Cardiac muscle cell (in vitro differentiated cells and primary cell): ENCODE data around the gene LHX1. TPM values are rescaled to one million over a fixed set of nuclear protein-coding genes. Genes with fewer than 3 reads are reported as not detected.

ENCODE experiments used
- DNase-seq, 2 donors: peaks; one replicate each; pipeline versions ENCODE4 v3.0.0 to v3.0.0-alpha.2; 2010 to 2017; ENCODE audit warnings: low read depth in 1 of 2, low spot score in 1 of 2
- H3K27ac ChIP-seq: fragments of 200-600 bp; sonication (generic); 2 replicates; pipeline ENCODE4 v1.5.1; 2016
- H3K27me3 ChIP-seq: fragments of 200-600 bp; sonication (generic); 2 replicates; pipeline ENCODE4 v1.6.0; 2016; ENCODE audit warnings: control low read depth
- H3K36me3 ChIP-seq: fragments of 200-600 bp; sonication (generic); 2 replicates; pipeline ENCODE4 v1.5.1; 2016; ENCODE audit warnings: control low read depth
- H3K4me1 ChIP-seq: fragments of 200-600 bp; sonication (generic); 2 replicates; pipeline ENCODE4 v1.8.1; 2017; ENCODE audit warnings: low read depth, mild to moderate bottlenecking, mixed run types
- H3K4me3 ChIP-seq: fragments of 200-600 bp; sonication (generic); 2 replicates; pipeline ENCODE4 v1.5.1; 2016; ENCODE audit warnings: mild to moderate bottlenecking
- H3K9me3 ChIP-seq: fragments of 200-600 bp; sonication (generic); 2 replicates; pipeline ENCODE4 v1.5.1; 2017; ENCODE audit warnings: low read depth, mild to moderate bottlenecking, control low read depth
- CTCF ChIP-seq: IDR thresholded peaks from 2 replicates; pipeline ENCODE4 v1.5.1; 2012; ENCODE audit warnings: low read depth, mild to moderate bottlenecking, low read length
- polyA plus RNA-seq: library from polyadenylated mRNA; unstranded; fragments of >200 nt; fragmentation: Nextera tagmentation; extraction: Ambion mirVana; gene quantifications from 2 replicates; pipeline ENCODE4 v1.2.1, GENCODE V29; 2016
- total RNA-seq: library from RNA; depleted of rRNA; stranded (reverse); fragments of >200 nt; gene quantifications from 2 replicates; pipeline ENCODE4 v1.2.3, GENCODE V29; 2016

The LHX1 gene
- total and polyA plus RNA-seq, 2 experiments from 2014 or later, result 3.1 to 4.1 TPM

GRCh38 chr17:36892112-36892838 is 45.0 kb upstream of the LHX1 start:
- DNase-seq, result no peak
- Histone ChIP-seq H3K27me3 (peaks cover 7% of the 10 kb centered on the region), H3K9me3 (no peaks in the 10 kb centered on the region), H3K27ac (no peak overlapping the region), H3K4me3 (no peak overlapping the region), H3K4me1 (peaks cover 11% of the 10 kb centered on the region), H3K36me3 (no peaks in the 10 kb centered on the region)
- TF ChIP-seq CTCF, result peak; percentile 2

DNA sequence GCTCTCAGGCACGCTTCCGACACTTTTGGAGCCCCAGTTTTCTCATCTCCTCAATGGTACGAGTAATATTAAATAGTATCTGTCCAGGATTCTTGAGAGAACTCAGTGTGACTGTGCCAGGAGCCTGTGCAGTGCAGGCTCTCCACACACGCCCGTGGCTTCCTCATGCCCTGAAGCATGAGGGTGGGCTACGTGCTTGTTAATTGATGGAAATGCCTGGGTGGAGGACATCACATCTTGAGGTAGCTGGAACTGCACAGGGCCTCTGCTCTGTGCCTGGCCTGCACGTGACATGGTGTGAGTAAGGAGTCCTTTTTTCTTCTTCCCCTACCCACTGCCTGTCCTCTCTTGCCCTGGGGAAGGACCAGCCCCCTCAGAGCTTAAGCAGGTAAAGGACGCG is 43.1 kb upstream of the LHX1 start:
- no peak for TF ChIP-seq CTCF
- no peak for DNase-seq
- peaks cover 6% of the 10 kb centered on the region for H3K4me1 ChIP-seq
- H3K36me3 ChIP-seq, result no peaks in the 10 kb centered on the region
- H3K4me3 ChIP-seq, result no peak overlapping the region
- no peaks in the 10 kb centered on the region for H3K9me3 ChIP-seq
- H3K27me3 ChIP-seq, result peaks cover 7% of the 10 kb centered on the region
- H3K27ac ChIP-seq, result no peak overlapping the region

GRCh38 chr17:36894925-36895324 is 42.4 kb upstream of the LHX1 start:
- DNase-seq, result no peak
- no peak for TF ChIP-seq CTCF

GRCh38 chr17:36899250-36900159 is 37.8 kb upstream of the LHX1 start:
- no peak for TF ChIP-seq CTCF
- no peaks in the 10 kb centered on the region for H3K36me3 ChIP-seq
- H3K4me1 ChIP-seq, result no peaks in the 10 kb centered on the region
- no peak overlapping the region for H3K4me3 ChIP-seq
- H3K9me3 ChIP-seq, result no peaks in the 10 kb centered on the region
- DNase-seq, result no peak
- H3K27me3 ChIP-seq, result peaks cover 5% of the 10 kb centered on the region
- no peak overlapping the region for H3K27ac ChIP-seq

More at GRCh38 chr17:36894925-36895324, 42.4 kb upstream of the LHX1 start:
- Histone ChIP-seq H3K27me3 (peaks cover 7% of the 10 kb centered on the region), H3K36me3 (no peaks in the 10 kb centered on the region), H3K4me3 (no peak overlapping the region), H3K27ac (no peak overlapping the region), H3K9me3 (no peaks in the 10 kb centered on the region), H3K4me1 (peaks cover 4% of the 10 kb centered on the region)

GRCh38 chr17:36900160-36900512 is 37.1 kb upstream of the LHX1 start:
- TF ChIP-seq CTCF, result no peak
- DNase-seq, result no peak
- Histone ChIP-seq H3K27ac (no peak overlapping the region), H3K27me3 (peaks cover 4% of the 10 kb centered on the region), H3K36me3 (no peaks in the 10 kb centered on the region), H3K9me3 (no peaks in the 10 kb centered on the region), H3K4me3 (no peak overlapping the region), H3K4me1 (no peaks in the 10 kb centered on the region)
